NB4 (cell line): ENCODE measurements around the gene LRRFIP2.
"Not testable (repeated sequence)": the region's sequence is repeated elsewhere in the genome, so short reads cannot be mapped to it uniquely, and the experiment has no call there.

Experiments used
- DNase-seq: peaks from one replicate; pipeline ENCODE4 v3.0.0; 2010; ENCODE audit warnings: low read depth
- H3K4me3 ChIP-seq: one replicate; pipeline ENCODE4 v1.5.1; 2011; ENCODE audit warnings: mild to moderate bottlenecking, low read depth, low read length, moderate library complexity
- CTCF ChIP-seq: IDR thresholded peaks from one replicate; pipeline ENCODE4 v1.5.1; 2012; ENCODE audit warnings: low read depth, low read length
- MAX ChIP-seq: IDR thresholded peaks from 2 replicates; pipeline ENCODE4 v1.6.1; 2011; ENCODE audit warnings: low read depth, low read length
- MYC ChIP-seq: IDR thresholded peaks from 2 replicates; pipeline ENCODE4 v1.6.1; 2011; ENCODE audit warnings: low read depth, low read length
- POLR2A ChIP-seq: IDR thresholded peaks from 2 replicates; pipeline ENCODE4 v1.6.1; 2011; ENCODE audit warnings: mild to moderate bottlenecking; ENCODE audit not compliant: insufficient read length; ENCODE audit errors: extremely low read depth

LRRFIP2 gene

GRCh38 chr3:37124435-37124834 is 49.9 kb downstream of the LRRFIP2 start:
- DNase-seq: no peak
- no peak for TF ChIP-seq POLR2A
- no peak for TF ChIP-seq CTCF
- TF ChIP-seq MYC: no peak
- no peak for TF ChIP-seq MAX
- no peak overlapping the region for H3K4me3 ChIP-seq

GRCh38 chr3:37123292-37123691 is 51.1 kb downstream of the LRRFIP2 start:
- TF ChIP-seq CTCF (no peak), MYC (no peak), MAX (no peak)
- DNase-seq: no peak
- no peak overlapping the region for H3K4me3 ChIP-seq

DNA sequence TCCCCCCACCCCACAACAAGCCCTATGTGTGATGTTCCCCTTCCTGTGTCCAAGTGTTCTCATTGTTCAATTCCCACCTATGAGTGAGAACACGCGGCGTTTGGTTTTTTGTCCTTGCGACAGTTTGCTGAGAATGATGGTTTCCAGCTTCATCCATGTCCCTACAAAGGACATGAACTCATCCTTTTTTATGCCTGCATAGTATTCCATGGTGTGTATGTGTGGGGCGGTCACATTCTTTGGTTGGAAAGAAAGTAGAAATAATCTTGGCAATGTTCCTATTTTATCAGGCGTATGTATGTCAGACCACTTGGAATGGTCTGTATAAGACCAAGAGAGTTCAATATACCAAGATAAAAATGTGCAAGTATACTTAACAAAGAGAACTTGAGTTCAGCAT is 52.3 kb downstream of the LRRFIP2 start:
- H3K4me3 ChIP-seq, DNase-seq: not testable (repeated sequence)

DNA sequence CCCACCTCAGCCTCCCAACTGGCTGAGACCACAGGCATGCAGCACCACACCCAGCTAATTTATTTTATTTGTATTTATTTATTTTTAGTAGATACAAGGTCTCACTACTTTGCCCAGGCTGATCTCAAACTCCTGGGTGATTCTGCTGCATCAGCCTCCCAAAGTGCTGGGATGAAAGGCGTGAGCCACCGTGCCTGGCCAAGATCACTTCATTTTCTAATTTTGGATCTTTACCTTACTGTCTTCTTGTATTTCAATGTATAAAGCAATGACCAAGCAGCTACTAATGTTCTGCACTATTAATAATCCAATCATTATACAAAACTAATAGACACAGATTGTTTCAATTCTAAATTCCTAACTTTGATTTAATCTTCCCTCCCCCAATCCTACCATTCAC is 56.2 kb downstream of the LRRFIP2 start:
- no peak overlapping the region for H3K4me3 ChIP-seq
- TF ChIP-seq MYC (no peak), POLR2A (no peak), MAX (no peak), CTCF (no peak)
- no peak for DNase-seq

DNA sequence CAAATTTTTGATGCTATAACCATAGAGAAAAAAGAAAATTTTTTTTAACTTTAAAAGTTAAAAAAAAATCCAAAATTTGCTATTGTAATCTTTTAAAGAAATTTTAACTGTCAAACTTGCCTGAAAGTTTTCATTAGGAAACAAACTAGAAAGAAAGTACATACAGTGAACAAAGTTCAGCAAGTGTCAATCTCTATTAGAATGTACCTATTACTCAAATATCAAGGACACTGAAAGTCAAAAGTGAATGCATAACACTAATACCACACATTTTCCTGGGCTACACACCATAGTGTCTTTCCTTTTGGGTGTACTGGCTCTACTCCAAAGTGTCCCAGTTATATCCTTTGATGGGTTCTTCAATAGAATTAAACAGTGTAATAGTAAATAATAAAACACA is 56.8 kb downstream of the LRRFIP2 start:
- no peak overlapping the region for H3K4me3 ChIP-seq
- no peak for DNase-seq
- TF ChIP-seq CTCF (no peak), MYC (no peak), MAX (no peak), POLR2A (no peak)

- H3K4me3 ChIP-seq: no peak overlapping the region
- no peak for TF ChIP-seq POLR2A
- TF ChIP-seq CTCF: no peak
- TF ChIP-seq MAX: no peak
- no peak for TF ChIP-seq MYC
- no peak for DNase-seq
Measured at GRCh38 chr3:37116998-37117397, 57.4 kb downstream of the LRRFIP2 start.
